Lung (tissue), 12 donors: ENCODE data around the gene NCOR2. TPM values are rescaled to one million over a fixed set of nuclear protein-coding genes. Genes with fewer than 3 reads are reported as not detected.

ENCODE experiments used
- ATAC-seq: fragments of 200-7000 bp; cut with Tn5 transposase; one replicate; pipeline ENCODE4 v1.9.1; 2020; ENCODE audit warnings: moderate number of reproducible peaks; ENCODE audit not compliant: insufficient read depth, low FRiP score
- DNase-seq, 3 donors: peaks; one replicate each; pipeline ENCODE4 v3.0.0-alpha.2; 2013 to 2017
- H3K27ac ChIP-seq, 2 donors: one replicate each; pipeline ENCODE4 v1.5.1; 2013; ENCODE audit warnings: mild to moderate bottlenecking in 2 of 2, moderate library complexity in 2 of 2, control low read depth in 1 of 2, inconsistent platforms in 1 of 2, low read depth in 1 of 2, low read length in 1 of 2
- H3K27me3 ChIP-seq, 3 donors: one replicate each; pipeline ENCODE4 v1.5.1; 2013; ENCODE audit warnings: low read length in 2 of 3; ENCODE audit not compliant: control insufficient read depth in 3 of 3, insufficient read depth in 3 of 3
- H3K36me3 ChIP-seq, 4 donors: one replicate each; pipeline ENCODE4 v1.5.1; 2013; ENCODE audit warnings: low read length in 4 of 4, mild to moderate bottlenecking in 1 of 4, moderate library complexity in 1 of 4; ENCODE audit not compliant: control insufficient read depth in 4 of 4, insufficient read depth in 4 of 4
- H3K4me1 ChIP-seq, 5 donors: one replicate each; pipeline ENCODE4 v1.5.1; 2013; ENCODE audit warnings: low read length in 5 of 5, mild to moderate bottlenecking in 2 of 5, moderate library complexity in 1 of 5; ENCODE audit not compliant: control insufficient read depth in 5 of 5, insufficient read depth in 5 of 5
- H3K4me3 ChIP-seq: one replicate; pipeline ENCODE4 v1.5.1; 2013; ENCODE audit warnings: mild to moderate bottlenecking, control low read depth, moderate library complexity
- H3K9ac ChIP-seq, 2 donors: one replicate each; pipeline ENCODE4 v1.5.1; 2013; ENCODE audit warnings: low read length in 2 of 2, control low read depth in 1 of 2; ENCODE audit not compliant: insufficient read depth in 1 of 2
- H3K9me3 ChIP-seq, 4 donors: one replicate each; pipeline ENCODE4 v1.5.1; 2013; ENCODE audit warnings: low read length in 3 of 4, mild to moderate bottlenecking in 1 of 4, moderate library complexity in 1 of 4; ENCODE audit not compliant: control insufficient read depth in 4 of 4, insufficient read depth in 3 of 4
- CTCF ChIP-seq: IDR thresholded peaks from 2 replicates; pipeline ENCODE4 v1.5.1; 2012; ENCODE audit warnings: mild to moderate bottlenecking; ENCODE audit errors: control extremely low read depth, extremely low read depth
- WGBS, 2 donors: extraction: QIAGEN DNeasy Blood & Tissue Kit; methylation state at CpG; one replicate each; pipeline ENCODE4 v1.1.7; 2013; 5-methylcytosine and 5-hydroxymethylcytosine counted together
- polyA plus RNA-seq, 2 donors: library from polyadenylated mRNA; stranded (reverse); fragments of 200-250 nt; gene quantifications; one replicate each; pipeline ENCODE4 v1.2.1, GENCODE V29; 2013
- total RNA-seq, 2 donors: library from RNA; depleted of rRNA in 1 of 2; stranded (reverse); fragments of >200 nt in 1 of 2; gene quantifications; one replicate each; pipeline ENCODE4 v1.2.1, GENCODE V29; 2014 to 2021
- donor health status: control.
- donor health status: control.
- donor health status: Bipolar disorder and iron deficiency.
- donor health status: healthy.
- donor health status: DM: yes; HTN: yes; CAD: no.

NCOR2 gene
- total and polyA plus RNA-seq, 4 donors: 81.4 to 361 (median 132) TPM

- Histone ChIP-seq H3K9me3 (peaks cover 0 to 3% (median 0%) of the 10 kb centered on the region in 4 donors), H3K36me3 (peaks cover 0 to 14% (median 1%) of the 10 kb centered on the region in 4 donors), H3K27me3 (no peaks in the 10 kb centered on the region), H3K27ac (no peak overlapping the region), H3K9ac (no peak overlapping the region), H3K4me3 (no peak overlapping the region), H3K4me1 (peaks cover 0 to 18% (median 13%) of the 10 kb centered on the region in 5 donors)
- DNase-seq: no peak
- TF ChIP-seq CTCF: no peak
- no peak for ATAC-seq
- 73 to 80% methylated on average over 9 of the region's 9 CpGs for WGBS, 2 donors
Observed at GRCh38 chr12:124530637-124531263, 36.7 kb downstream of the NCOR2 start.

- WGBS, 2 donors: 91 to 94% methylated on average over 6 of the region's 6 CpGs
Observed at GRCh38 chr12:124529565-124530276, 37.7 kb downstream of the NCOR2 start.

GRCh38 chr12:124527861-124528561, 39.4 kb downstream of the NCOR2 start:
- no peak for TF ChIP-seq CTCF
- peaks cover 0 to 19% (median 16%) of the 10 kb centered on the region in 5 donors for H3K4me1 ChIP-seq
- H3K9ac ChIP-seq: no peak overlapping the region
- H3K27ac ChIP-seq: peak overlapping the region in 1 of 2 donors; percentile 66
- DNase-seq: no peak
- no peaks in the 10 kb centered on the region for H3K27me3 ChIP-seq
- 76 to 86% methylated on average over 20 of the region's 20 CpGs for WGBS, 2 donors
- peaks cover 0 to 3% (median 0%) of the 10 kb centered on the region in 4 donors for H3K9me3 ChIP-seq
- no peak overlapping the region for H3K4me3 ChIP-seq
- peaks cover 0 to 11% (median 0%) of the 10 kb centered on the region in 4 donors for H3K36me3 ChIP-seq
- ATAC-seq: no peak

More at GRCh38 chr12:124529565-124530276, 37.7 kb downstream of the NCOR2 start:
- H3K9ac ChIP-seq: no peak overlapping the region
- no peaks in the 10 kb centered on the region for H3K27me3 ChIP-seq
- DNase-seq (no peak), ATAC-seq (no peak)
- TF ChIP-seq CTCF: no peak
- no peak overlapping the region for H3K27ac ChIP-seq
- peaks cover 0 to 18% (median 1%) of the 10 kb centered on the region in 4 donors for H3K36me3 ChIP-seq
- peaks cover 0 to 18% (median 16%) of the 10 kb centered on the region in 5 donors for H3K4me1 ChIP-seq
- H3K4me3 ChIP-seq: no peak overlapping the region
- peaks cover 0 to 3% (median 0%) of the 10 kb centered on the region in 4 donors for H3K9me3 ChIP-seq
